ENCODE results near the gene ADCY10. TPM values are rescaled to one million over a fixed set of nuclear protein-coding genes. Genes with fewer than 3 reads are reported as not detected.

ADCY10 gene
- total and polyA plus RNA-seq, 9 of the 15 experiments (the other 6 are each of a cell fraction or from before 2014, with no cell fraction given): 0.08 to 0.86 (median 0.22) TPM

DNA sequence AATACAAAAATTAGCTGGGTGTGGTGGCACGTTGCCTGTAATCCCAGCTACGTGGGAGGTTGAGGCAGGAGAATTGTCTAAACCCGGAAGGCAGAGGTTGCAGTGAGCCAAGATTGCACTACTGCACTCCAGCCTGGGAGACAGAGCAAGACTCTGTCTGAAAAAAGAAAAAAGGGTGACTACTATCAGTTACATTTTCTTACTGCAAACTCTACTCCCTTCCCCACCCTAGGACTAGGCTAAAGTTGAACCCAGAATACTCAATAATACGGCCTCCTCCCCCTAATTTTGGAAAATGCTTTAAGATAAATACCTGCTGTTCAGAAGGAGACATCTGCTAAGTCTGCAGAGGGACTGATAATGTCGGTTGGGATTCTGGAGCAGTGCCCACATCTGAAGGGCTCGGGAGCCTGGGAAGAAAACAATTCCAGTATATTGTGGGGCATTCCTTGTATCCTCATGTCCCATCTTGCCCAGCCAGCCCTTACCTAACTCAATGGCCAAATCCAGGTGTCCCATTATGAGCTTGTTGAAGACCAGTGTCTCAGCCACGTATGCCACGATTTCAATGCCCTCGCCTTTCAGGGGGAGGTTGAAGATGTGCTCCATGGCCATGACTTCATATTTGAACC lies 89.7 kb downstream of the ADCY10 start (continued):
- TF ChIP-seq ZNF124 (CRISPR knock-in tag; IDR thresholded peaks at IDR 0.05) (no peak), SIRT6 (IDR thresholded peaks at IDR 0.05; ENCODE audit: low read depth, low read length) (no peak), ZNF197 (CRISPR knock-in tag; IDR thresholded peaks at IDR 0.05; ENCODE audit: low read depth) (0 out of 2 replicates have a peak, but pooled peaks have one; percentile 22), NFIC (IDR thresholded peaks at IDR 0.05) (peak; percentile 75), MEIS2 (IDR thresholded peaks at IDR 0.05; ENCODE audit: partially characterized antibody) (no peak), ZNF311 (CRISPR knock-in tag; IDR thresholded peaks at IDR 0.05) (no peak), ZBTB1 (CRISPR knock-in tag; IDR thresholded peaks at IDR 0.05; ENCODE audit: borderline replicate concordance, low read depth) (peak; percentile 45; the same call in 1 of the 2 replicates), SNRNP70 (optimal IDR thresholded peaks at IDR 0.05; ENCODE audit: low read depth, low read length) (no peak), GATA2 (CRISPR knock-in tag; IDR thresholded peaks at IDR 0.05) (no peak), ARHGAP35 (IDR thresholded peaks at IDR 0.05; ENCODE audit: partially characterized antibody) (no peak), KDM2B (CRISPR knock-in tag; IDR thresholded peaks at IDR 0.05) (no peak), GTF2F1 (IDR thresholded peaks at IDR 0.05; ENCODE audit: low read depth, low read length) (no peak), SMARCA4 (IDR thresholded peaks at IDR 0.05) (peak; percentile 66; the same call in 1 of the 2 replicates), ZNF57 (CRISPR knock-in tag; IDR thresholded peaks at IDR 0.05) (0 out of 2 replicates have a peak, but pooled peaks have one; percentile 64), ZNF644 (tag; IDR thresholded peaks at IDR 0.05; ENCODE audit: low read depth) (no peak; the same call in 1 of the 2 replicates), U2AF2 (optimal IDR thresholded peaks at IDR 0.05; ENCODE audit: low read depth, low read length) (no peak), POLR2G (IDR thresholded peaks at IDR 0.05; ENCODE audit: low read depth, low read length) (no peak), FIP1L1 (IDR thresholded peaks at IDR 0.05; ENCODE audit: low read depth, low read length, poor library complexity, severe bottlenecking) (no peak), IRF2 (CRISPR knock-in tag; IDR thresholded peaks at IDR 0.05) (no peak), MCM2 (IDR thresholded peaks at IDR 0.05; ENCODE audit: low read depth) (no peak), TAF15 (IDR thresholded peaks at IDR 0.05; ENCODE audit: low read depth, low read length) (no peak), ETV5 (CRISPR knock-in tag; IDR thresholded peaks at IDR 0.05; ENCODE audit: low read depth) (no peak), CBFA2T3 (IDR thresholded peaks at IDR 0.05) (peak; percentile 85), MTA3 (IDR thresholded peaks at IDR 0.05; ENCODE audit: borderline replicate concordance) (no peak), CBX2 (IDR thresholded peaks at IDR 0.05; ENCODE audit: insufficient read depth, low read length, poor library complexity, severe bottlenecking) (no peak), KLF10 (CRISPR knock-in tag; IDR thresholded peaks at IDR 0.05) (no peak), ZNF586 (CRISPR knock-in tag; conservative IDR thresholded peaks at IDR 0.05) (no peak)
- TF ChIP-seq, protein P1, sequence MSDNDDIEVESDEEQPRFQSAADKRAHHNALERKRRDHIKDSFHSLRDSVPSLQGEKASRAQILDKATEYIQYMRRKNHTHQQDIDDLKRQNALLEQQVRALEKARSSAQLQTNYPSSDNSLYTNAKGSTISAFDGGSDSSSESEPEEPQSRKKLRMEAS (CRISPR knock-in tag; IDR thresholded peaks at IDR 0.05): no peak
- TF ChIP-seq, protein P2, sequence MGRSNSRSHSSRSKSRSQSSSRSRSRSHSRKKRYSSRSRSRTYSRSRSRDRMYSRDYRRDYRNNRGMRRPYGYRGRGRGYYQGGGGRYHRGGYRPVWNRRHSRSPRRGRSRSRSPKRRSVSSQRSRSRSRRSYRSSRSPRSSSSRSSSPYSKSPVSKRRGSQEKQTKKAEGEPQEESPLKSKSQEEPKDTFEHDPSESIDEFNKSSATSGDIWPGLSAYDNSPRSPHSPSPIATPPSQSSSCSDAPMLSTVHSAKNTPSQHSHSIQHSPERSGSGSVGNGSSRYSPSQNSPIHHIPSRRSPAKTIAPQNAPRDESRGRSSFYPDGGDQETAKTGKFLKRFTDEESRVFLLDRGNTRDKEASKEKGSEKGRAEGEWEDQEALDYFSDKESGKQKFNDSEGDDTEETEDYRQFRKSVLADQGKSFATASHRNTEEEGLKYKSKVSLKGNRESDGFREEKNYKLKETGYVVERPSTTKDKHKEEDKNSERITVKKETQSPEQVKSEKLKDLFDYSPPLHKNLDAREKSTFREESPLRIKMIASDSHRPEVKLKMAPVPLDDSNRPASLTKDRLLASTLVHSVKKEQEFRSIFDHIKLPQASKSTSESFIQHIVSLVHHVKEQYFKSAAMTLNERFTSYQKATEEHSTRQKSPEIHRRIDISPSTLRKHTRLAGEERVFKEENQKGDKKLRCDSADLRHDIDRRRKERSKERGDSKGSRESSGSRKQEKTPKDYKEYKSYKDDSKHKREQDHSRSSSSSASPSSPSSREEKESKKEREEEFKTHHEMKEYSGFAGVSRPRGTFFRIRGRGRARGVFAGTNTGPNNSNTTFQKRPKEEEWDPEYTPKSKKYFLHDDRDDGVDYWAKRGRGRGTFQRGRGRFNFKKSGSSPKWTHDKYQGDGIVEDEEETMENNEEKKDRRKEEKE (IDR thresholded peaks at IDR 0.05; ENCODE audit: borderline replicate concordance in 1 of 2, control insufficient read depth in 1 of 2, low read depth in 2 of 2, low read length in 1 of 2): no peak
